A673 (cell line): ENCODE data around the gene IARS2. TPM values are rescaled to one million over a fixed set of nuclear protein-coding genes. Genes with fewer than 3 reads are reported as not detected.

Experiments used
- BruUV-seq: library from RNA; stranded (reverse); fragments of 400-500 nt; replicated peaks from 2 replicates; lab custom pipeline; 2021; lab: Mats Ljungman, UMichigan
- CTCF ChIA-PET: fragments of 300-600 bp; sonication (Branson Sonifier 250); formaldehyde crosslinking; loops from one replicate; lab custom pipeline; 2022; ENCODE audit warnings: antibody characterized with exemption; lab: Charles Lee
- POLR2A ChIA-PET: fragments of 300-600 bp; sonication (Branson Sonifier 250); formaldehyde crosslinking; loops from one replicate; lab custom pipeline; 2022; ENCODE audit warnings: antibody characterized with exemption; ENCODE audit not compliant: low non-redundant PET; lab: Charles Lee
- DNase-seq: peaks from one replicate; pipeline ENCODE4 v3.0.0-alpha.2; 2015; ENCODE audit warnings: low spot score
- H3K27ac ChIP-seq: fragments of 200-600 bp; sonication (generic); 2 replicates; pipeline ENCODE4 v1.5.1; 2016; ENCODE audit warnings: mixed run types, low read depth, mild to moderate bottlenecking, mixed read lengths, antibody characterized with exemption, low read length; ENCODE audit not compliant: poor library complexity, severe bottlenecking
- H3K27me3 ChIP-seq: fragments of 200-600 bp; sonication (generic); replicated peaks from 2 replicates; pipeline ENCODE4 v1.6.1; 2017; ENCODE audit warnings: mixed run types, low read depth, mild to moderate bottlenecking, mixed read lengths, antibody characterized with exemption, low read length; ENCODE audit not compliant: insufficient read depth, poor library complexity
- H3K36me3 ChIP-seq: fragments of 200-600 bp; sonication (generic); 2 replicates; pipeline ENCODE4 v1.6.1; 2016; ENCODE audit warnings: mixed run types, mild to moderate bottlenecking, mixed read lengths, antibody characterized with exemption, low read length; ENCODE audit not compliant: insufficient read depth, poor library complexity, severe bottlenecking
- H3K4me1 ChIP-seq: fragments of 200-600 bp; sonication (generic); 2 replicates; pipeline ENCODE4 v1.6.1; 2017; ENCODE audit warnings: mixed run types, mild to moderate bottlenecking, mixed read lengths, antibody characterized with exemption, low read length; ENCODE audit not compliant: insufficient read depth, poor library complexity, severe bottlenecking
- H3K4me3 ChIP-seq: fragments of 200-600 bp; sonication (generic); 2 replicates; pipeline ENCODE4 v1.5.1; 2016; ENCODE audit warnings: low read depth, mixed run types, mild to moderate bottlenecking, mixed read lengths, low read length; ENCODE audit not compliant: poor library complexity, severe bottlenecking
- H3K9me3 ChIP-seq: fragments of 200-600 bp; sonication (generic); 2 replicates; pipeline ENCODE4 v1.6.1; 2016; ENCODE audit warnings: mixed run types, low read depth, mild to moderate bottlenecking, mixed read lengths, antibody characterized with exemption, low read length; ENCODE audit not compliant: poor library complexity, severe bottlenecking
- CTCF ChIP-seq: fragments of 300-800, 200-600 bp; sonication (generic); conservative IDR thresholded peaks from 2 replicates; pipeline ENCODE4 v1.5.1; 2017; ENCODE audit warnings: low read depth, mild to moderate bottlenecking, antibody characterized with exemption, low read length, moderate library complexity, mixed read lengths
- EZH2 ChIP-seq: fragments of 200-600 bp; sonication (generic); IDR thresholded peaks from 2 replicates; pipeline ENCODE4 v1.6.1; 2017; ENCODE audit warnings: borderline replicate concordance, low read depth, mild to moderate bottlenecking, mixed read lengths, antibody characterized with exemption, low read length; ENCODE audit not compliant: poor library complexity, severe bottlenecking
- intact Hi-C: fragments of 100-400 bp; cut with micrococcal nuclease; formaldehyde crosslinking; loops from one replicate; pipeline ENCODE4 v1.10.0; 2022; ENCODE audit not compliant: unreplicated experiment
- total RNA-seq: library from RNA; stranded (reverse); gene quantifications from 2 replicates; pipeline ENCODE4 v1.2.3, GENCODE V29; 2021

Gene IARS2
- total RNA-seq, 1 experiment from 2014 or later = 80.5 TPM

- BruUV-seq = no TSS peak
- DNase-seq = peak; percentile 14
- peak overlapping the region; percentile 87 for H3K27ac ChIP-seq
Measured at GRCh38 chr1:220045356-220046051, 48.4 kb upstream of the IARS2 start.

GRCh38 chr1:220046052-220046930 lies 47.6 kb upstream of the IARS2 start, which contains the start of gene EPRS1:
EPRS1 (minus strand) TSS chr1:220046505; CDS start chr1:220046388, 117 bp downstream.
- ChIA-PET POLR2A (interaction anchor here (0.7 kb wide), 1 partner anchor 111 kb away, joined by 4 read pairs; no protein-coding TSS in a partner anchor), CTCF (interaction anchor here (0.6 kb wide), 1 partner anchor 10 kb away, joined by 3 read pairs; no protein-coding TSS in a partner anchor)
- peak; percentile 99 for DNase-seq
- no peaks in the 10 kb centered on the region for H3K9me3 ChIP-seq
- H3K36me3 ChIP-seq = no peaks in the 10 kb centered on the region
- H3K4me3 ChIP-seq = peak within 1 kb of the TSS; percentile 85
- no peaks in the 10 kb centered on the region for H3K27me3 ChIP-seq
- H3K4me1 ChIP-seq = peaks cover 7% of the 10 kb centered on the region
- TSS peak; percentile 37 for BruUV-seq
- TF ChIP-seq CTCF (peak; percentile 64), EZH2 (no peak)
- intact Hi-C loops = no loop called here
- peak within 1 kb of the TSS; percentile 87 for H3K27ac ChIP-seq

More at GRCh38 chr1:220045356-220046051, 48.4 kb upstream of the IARS2 start:
- ChIA-PET CTCF (interaction anchor here (0.6 kb wide), 1 partner anchor 9 kb away, joined by 3 read pairs; no protein-coding TSS in a partner anchor), POLR2A (no interaction called here)
- intact Hi-C loops = no loop called here
- H3K9me3 ChIP-seq = no peaks in the 10 kb centered on the region
- no peak for TF ChIP-seq EZH2
- no peak for TF ChIP-seq CTCF
- peaks cover 7% of the 10 kb centered on the region for H3K4me1 ChIP-seq
- no peaks in the 10 kb centered on the region for H3K36me3 ChIP-seq
- peak overlapping the region; percentile 85 for H3K4me3 ChIP-seq
- no peaks in the 10 kb centered on the region for H3K27me3 ChIP-seq

DNA sequence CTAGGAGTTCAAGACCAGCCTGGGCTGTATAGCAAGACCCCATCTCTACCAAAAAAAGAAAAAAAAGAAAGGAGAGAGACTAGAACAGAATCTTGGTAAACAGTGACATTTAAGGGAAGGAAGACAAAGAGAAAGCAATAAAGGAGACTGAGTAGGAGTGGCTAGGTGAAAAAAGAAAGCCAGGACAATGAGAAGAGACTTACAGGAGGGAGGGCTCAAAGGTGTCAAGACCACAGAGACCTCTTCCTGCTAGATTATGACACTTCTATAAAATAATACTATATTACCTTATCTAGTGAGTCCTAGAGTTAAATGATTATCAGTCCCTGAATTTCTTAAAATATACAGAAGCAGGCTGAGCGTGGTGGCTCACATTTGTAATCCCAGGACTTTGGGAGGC lies 37.6 kb upstream of the IARS2 start:
- CTCF ChIA-PET = no interaction called here
- BruUV-seq = no TSS peak
- POLR2A ChIA-PET = no interaction called here
- Histone ChIP-seq H3K27ac (no peak overlapping the region), H3K4me1 (no peaks in the 10 kb centered on the region), H3K36me3 (no peaks in the 10 kb centered on the region), H3K27me3 (no peaks in the 10 kb centered on the region), H3K4me3 (no peak overlapping the region), H3K9me3 (no peaks in the 10 kb centered on the region)
- TF ChIP-seq EZH2 (no peak), CTCF (no peak)
- intact Hi-C loops = no loop called here
- no peak for DNase-seq
